NCI-H460 (cell line): ENCODE measurements around the gene LRRC8C. TPM values are rescaled to one million over a fixed set of nuclear protein-coding genes. Genes with fewer than 3 reads are reported as not detected.

Experiments
- DNase-seq: peaks from one replicate; pipeline ENCODE4 v3.0.0-alpha.2; 2016; ENCODE audit warnings: low read depth; ENCODE audit errors: extremely low read depth
- total RNA-seq: library from RNA; depleted of rRNA; stranded (reverse); fragments of >200 nt; shearing (Covaris generic); gene quantifications from 2 replicates; pipeline ENCODE4 v1.2.3, GENCODE V29; 2014

Gene LRRC8C
- total RNA-seq, 1 experiment from 2014 or later = 2.2 TPM

DNA sequence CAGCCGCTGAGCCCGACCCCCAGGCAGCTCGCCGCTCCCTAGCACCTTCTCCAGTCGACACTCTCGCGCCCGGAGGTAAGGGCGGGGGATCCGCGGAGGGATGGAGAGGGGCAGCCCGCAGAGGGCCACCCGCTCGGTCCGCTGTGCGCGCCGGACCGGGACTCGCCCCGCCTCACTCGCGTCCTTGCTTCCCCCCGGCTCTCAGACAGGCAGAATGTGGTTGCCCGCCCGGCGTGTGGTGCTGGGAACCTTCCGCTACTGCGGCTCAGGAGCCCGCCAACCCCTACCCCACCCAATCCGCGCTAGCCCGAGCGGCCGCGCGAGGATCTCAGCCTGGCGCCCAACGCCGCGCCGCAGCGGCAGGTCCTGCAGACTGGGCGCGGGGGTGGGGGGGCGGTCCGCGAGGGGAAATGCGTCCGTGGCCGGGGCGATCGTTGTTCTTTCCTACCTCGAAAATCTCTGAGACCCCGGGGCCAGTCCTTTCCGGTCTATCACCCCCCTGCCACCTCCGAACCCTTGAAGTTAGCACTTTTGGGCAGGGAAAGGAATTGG is 404 bp downstream of the LRRC8C start:
- DNase-seq = no peak

DNA sequence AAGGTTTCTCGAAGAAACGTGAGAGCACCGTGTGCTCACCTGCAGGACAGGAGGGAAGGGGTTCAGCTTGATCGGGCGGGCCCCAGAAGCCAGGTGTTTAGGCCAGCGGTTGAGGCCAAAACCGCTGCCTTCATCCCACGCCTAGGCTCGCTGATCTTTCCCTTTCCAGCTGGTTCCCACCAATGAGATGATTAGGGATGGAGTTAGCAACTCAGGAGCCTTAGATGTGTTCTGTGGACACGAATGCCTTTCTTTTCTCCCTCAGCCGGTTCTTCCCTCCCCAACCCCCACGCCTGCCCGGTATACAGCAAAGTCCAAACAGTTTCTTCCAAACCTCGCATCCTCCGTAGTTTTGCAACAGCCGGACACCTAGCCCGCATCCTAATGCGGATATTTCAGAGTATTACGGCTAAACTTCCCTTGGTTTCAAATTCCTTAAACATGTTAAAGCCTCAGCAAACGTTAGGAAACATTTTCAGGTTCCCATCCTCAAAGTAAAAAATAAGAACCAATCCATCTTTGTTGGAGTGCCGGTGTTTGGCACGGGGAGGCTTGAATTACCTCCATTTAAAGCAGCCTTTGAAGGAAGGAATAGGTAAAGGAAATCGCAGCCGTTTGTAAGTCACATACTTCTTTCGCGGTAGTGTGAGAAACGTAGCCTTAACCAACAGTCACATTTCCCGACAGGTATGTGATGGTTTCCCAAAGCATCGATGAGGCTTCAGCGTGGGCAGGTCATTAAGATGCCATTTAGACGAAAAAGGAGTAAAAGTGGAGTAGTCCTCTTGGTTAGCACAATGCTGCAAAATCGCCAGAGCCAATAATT is 1.1 kb downstream of the LRRC8C start:
- no peak for DNase-seq

DNA sequence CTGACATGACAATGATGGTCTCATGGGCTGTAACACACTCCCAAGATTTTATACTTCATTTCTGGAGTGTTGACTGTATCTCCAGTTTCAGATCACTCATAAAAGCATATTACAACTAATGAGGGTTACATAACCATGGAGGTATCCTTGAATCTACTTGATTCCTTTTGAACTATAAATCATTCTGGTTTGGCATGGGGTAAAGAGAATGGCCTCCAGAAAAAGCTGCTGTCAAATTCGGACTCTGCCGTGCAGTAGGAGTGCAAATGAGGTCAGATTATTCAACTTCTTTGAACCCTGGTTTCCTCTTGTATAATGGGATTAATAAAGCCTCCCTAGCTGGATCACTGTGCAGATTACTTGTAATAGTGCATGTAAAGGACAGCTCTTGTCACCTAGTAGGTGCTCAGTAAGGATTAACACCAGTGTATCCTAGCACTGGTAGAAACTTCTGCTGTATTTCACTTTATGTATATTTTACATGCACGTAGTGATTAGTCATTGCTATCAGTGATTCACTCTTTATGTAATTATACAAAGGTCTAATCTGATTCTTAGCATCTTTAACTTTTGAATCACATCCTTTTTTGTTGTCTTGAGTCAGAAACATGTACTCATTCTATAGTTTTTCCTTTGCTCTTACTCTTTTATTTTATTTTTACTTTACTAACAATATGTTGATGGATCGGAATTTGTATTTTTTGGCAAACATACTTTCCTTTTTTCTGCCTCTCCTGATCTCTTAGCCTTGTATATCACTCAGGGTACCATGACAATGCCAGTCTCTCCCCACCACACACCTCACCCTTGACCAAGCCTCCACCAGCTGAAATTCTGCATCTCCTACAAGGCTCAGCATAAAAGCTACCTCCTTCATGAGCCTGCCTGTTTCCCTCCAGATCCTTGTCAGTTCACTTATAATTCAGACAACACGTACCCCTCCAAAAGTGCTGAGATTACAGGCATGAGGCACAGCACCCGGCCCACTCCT is 3.2 kb downstream of the LRRC8C start:
- no peak for DNase-seq

DNA sequence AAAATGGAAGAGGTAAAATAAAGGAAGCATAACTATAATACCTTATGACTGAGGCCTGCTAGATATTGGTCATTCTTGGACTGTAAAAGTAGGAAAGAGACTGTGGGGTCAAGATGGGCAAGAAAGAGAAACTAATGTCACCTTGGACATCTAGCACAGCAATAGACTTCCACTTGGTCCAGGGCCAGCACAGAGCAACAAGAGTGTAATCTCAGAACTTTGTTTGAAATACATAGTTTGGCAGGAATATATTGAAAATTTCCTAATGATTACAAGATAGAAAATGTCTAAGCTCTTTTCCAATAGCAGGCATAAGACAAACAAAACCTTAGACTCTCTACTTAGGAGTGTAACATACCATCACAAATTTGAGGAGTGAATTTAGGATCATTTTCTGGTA is 4.6 kb downstream of the LRRC8C start:
- DNase-seq = no peak

DNA sequence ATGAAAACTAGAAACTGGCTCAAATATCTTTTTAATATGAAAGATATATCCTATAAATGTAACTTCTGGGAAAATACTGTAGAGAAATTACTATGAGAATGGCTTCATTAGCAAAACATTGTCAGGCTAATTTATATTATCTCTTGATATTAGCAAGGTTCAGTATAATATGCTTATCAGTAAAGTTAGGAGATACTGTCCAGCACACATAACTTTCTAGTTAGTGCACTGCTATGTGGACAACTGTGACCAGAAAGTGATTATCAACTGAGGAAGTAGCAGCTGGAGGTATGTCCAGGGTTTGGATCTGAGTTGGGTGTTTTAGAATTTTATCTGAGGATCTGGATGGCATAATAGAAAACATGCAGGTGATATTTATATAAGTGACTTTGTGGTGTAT is 7.5 kb downstream of the LRRC8C start:
- DNase-seq = no peak

DNA sequence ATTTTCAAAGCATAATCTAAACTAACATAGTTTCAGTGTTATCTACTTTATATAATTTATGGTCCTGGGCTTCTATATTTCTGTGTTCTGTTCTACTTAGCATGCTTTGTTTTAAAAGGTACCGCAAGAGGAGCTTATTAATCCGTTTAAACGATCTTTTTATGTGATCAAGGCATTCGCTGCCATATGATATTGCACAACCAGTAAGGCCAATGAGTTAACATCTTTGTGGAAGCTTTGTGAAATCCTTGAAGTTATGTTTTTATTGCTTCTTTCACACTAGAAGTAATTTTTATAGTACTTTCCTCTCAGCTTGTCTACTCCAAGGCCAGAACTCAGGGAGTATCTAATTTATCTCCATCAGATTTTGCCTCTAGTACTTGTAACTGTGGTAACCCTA is 8.9 kb downstream of the LRRC8C start:
- no peak for DNase-seq

DNA sequence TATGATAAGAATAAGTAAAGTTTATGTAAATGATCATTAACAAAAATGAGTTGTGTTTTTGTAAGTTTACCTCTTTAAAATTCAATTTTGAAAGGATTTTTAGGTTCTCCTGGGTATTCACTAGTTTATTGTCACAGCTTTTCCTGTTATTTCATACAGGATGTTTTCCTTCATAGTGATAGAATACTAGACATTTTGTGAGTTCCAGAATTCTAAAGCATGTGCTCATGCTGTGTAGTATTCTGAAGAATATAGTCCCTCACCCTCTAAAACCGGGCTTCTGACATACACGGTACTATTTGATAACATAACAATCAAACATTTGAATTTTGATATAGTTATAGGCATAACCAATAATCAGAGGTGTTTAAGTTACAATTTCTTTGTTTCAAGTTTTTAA is 10.7 kb downstream of the LRRC8C start:
- DNase-seq = no peak

DNA sequence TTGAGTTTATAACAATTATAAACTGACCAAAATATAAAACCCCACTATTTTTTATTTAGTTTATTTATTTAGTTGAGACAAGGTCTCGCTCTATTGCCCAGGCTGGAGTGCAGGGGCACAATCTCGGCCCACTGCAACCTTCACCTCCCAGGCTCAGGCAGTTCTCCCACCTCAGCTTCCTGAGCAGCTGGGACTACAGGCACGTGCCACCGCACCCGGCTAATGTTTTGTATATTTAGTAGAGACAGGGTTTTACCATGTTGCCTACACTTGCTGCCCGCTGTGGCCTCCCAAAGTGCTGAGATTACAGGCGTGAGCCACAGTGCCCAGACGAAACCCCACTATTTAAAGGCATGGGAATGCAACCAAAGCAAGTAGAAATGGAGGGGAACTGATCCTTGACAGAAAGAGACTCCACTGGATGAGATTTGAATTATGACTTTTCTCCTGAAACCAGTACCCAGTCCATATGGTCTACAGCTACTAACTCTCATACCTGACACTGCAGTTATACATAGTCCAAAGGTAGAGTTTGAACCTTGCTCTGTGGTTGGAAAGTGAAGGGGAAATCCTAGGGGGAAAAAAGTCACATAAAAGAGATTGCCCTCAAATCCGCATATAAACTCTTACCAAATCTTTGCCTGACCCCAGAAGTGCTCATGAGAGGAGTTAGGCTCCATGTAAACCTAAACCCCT is 11.3 kb downstream of the LRRC8C start:
- no peak for DNase-seq

DNA sequence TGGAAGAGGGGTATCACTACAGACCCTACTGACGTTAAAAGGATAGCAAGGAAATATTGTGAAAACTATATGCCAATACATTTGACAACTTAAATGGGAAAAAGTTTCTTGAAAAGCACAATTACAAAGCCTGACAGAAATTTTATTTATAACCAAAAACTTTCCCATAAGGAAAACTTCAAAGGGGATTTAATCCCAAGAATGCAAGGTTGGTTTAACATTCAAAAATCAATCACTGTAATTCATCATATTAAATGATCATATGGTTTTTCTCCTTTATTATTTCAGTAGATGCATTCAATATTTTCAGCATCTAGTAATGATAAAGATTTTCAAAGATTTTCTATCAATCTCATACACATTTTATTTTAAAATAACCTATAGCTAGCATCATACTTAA is 13.3 kb downstream of the LRRC8C start:
- DNase-seq = no peak

DNA sequence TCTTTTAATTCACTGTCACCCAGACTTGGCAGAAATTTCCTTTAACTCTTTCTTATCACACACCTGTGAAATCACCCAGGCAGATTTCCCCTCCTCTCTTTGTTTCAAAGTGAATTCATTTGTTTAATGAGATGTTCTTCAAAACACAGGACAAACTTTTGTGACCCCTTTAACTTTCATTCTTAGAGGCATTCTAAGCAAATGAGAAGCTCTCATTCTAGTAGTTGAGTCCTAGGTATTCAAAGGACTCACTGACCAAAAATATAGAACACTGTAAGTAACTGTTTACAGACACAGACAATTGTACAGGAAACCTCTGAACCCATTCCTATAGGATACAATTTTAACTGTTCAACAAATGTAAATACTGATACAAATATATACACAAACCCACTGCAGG is 16.9 kb downstream of the LRRC8C start:
- no peak for DNase-seq

DNA sequence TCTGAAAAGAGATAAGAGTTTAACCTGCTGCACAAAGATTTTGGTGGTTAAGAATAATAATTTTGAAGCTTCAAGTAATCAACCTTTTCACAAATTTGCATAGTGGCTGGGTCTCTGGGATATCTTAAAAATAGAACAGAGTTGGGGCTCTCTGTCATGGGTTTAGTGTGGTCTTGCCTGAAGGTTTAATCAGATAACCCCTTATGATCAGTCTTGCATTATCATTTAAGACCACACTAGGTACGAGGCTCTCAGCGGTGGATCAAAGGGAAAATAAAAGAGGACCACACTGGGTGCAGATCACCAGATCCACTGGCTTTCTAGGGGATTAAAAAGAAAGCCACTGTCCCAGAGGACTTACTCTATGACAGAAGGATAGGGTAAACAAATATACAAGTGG is 19.5 kb downstream of the LRRC8C start:
- DNase-seq = no peak

DNA sequence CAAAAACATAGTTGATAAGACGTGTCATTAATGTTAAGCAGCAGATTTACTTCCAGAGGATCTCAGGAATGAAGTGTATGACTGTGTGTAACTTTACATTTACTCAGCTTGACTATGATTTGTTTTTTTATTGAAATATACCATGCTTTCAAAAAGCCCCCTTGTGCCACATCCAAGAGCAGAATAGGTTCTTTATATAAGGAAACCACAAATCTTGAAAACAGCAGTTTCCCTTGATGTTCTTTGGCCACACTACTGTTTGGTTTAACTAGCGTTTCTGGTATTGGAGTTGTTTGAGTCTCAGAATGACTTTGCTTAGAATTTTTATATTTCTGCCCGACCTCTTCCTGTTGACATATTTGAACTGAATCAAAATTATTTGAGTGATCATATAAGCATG is 25.0 kb downstream of the LRRC8C start:
- no peak for DNase-seq

DNA sequence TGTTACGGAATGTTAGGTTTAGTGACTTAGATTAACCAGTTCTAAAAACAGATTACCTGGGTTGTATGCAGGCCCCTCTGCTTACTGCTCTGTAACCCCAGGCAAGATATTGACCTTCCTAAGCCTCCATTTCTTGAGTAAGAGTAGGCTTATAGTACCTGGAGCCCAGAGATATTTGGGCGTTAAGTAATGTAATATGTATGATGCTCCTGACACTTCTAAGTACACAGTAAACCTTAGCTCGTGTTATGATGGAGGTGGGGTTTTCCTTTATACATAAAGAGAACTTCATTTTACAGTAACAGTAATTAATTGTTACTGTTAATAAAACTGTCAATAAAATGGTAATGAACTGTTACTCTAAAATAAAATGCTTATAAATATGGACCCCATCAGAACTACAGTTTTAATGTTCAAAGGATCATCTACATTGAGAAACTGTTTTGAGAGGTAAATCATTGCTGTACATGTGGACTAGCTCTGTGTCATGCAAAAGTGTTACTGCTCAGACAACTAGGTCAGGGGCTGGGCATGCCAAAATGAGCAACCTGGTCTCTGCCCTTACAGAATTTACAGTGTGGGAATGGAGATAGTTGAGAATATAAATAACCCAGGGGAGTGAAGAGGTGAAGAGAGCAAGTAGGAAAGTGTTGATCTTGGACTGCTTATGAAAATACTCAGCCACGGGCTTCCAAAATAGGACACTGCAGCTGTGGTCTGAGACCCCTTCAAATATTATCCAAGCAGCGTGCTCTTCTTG is 26.6 kb downstream of the LRRC8C start:
- no peak for DNase-seq

DNA sequence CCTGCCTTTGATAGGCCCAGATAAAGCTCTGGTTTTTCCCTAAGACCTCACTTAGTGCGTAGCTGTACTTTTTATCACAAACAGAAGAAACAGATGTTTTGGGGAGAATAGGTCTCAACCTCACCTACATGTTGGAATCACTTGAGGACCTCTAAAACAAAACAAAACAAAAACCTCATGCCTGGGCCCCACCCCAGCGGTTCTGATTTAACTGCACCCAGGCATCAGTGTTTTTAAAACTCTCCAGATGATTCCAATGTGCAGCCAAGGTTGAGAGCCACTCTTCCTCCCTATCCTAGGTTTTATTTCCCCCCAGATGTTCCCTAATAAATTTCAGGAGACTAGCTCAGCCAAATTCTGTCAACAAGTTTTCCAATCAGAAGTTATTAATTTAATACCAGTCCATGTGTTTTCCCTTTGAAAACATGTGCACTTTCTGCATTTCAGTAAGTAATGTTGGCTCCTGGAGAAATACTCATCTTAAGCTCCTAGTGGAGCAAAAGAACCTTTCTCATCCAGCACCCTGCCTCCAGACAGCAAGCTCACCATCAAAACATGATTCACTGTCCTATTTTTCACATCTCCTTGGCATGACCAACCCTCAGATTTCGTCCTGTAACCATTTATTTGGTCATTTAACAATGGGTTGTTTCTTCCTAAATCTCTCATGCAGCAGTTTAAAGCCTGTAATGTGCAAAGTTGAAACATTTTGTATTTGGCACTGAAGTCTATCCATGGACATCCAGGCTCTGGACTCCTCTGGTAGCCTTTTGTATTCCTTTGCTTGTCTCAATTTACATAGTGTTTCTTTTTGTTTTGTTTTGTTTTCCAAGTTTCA is 27.5 kb downstream of the LRRC8C start:
- DNase-seq = no peak

DNA sequence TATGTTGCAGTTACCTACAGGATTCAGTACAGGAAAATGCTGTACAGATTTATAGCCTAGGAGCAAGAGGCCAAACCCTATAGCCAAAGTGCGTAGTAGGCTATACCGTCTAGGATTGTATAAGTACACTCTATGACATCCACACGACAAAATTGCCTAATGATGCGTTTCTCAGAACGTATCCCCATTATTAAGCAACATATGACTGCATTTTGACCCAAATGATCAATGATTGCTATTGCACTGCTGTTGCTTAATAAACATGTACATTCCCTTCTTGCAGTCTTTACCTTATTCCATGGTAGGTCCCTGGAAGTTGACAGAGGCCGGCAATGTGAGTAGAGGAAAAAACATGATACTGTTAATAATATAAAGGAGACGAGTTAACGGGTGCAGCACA is 33.0 kb downstream of the LRRC8C start:
- DNase-seq = no peak

DNA sequence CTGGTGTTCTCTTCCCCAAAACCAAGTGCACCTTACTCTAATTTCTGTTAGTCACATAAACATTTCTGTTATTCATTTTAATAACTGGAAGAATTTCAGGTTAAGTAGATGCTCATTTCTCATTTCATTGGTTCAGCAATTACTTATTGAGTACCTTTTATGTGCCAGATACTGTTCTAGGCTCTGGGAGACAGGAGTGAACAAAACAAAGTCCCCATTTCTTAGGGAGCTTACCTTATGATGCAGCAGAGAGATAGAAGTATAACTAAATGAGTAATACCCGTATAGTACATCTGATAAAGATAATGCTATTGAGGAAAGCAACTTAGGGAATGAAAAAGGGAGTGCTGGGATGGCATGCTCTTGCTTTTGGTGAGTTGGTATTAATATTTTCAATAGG is 33.7 kb downstream of the LRRC8C start:
- DNase-seq = no peak

DNA sequence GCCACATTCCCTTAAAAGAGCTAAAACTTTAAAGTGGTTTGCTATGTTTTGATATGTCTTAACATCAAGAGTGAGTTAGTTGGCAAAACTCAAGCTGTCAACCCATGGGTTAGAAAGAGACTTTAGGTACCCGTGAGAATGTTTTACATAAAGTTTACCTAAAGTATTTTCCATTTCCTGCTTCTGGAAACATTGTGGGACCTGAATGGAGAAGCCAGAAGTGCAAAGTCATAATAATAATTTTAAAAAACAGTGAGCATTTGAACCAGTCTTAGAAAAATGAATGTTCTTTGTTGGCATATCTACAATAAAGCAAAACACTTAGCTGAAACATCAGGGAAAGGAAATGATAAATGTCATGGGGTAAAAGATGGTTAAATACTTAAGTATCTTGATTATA is 34.8 kb downstream of the LRRC8C start:
- DNase-seq = no peak

DNA sequence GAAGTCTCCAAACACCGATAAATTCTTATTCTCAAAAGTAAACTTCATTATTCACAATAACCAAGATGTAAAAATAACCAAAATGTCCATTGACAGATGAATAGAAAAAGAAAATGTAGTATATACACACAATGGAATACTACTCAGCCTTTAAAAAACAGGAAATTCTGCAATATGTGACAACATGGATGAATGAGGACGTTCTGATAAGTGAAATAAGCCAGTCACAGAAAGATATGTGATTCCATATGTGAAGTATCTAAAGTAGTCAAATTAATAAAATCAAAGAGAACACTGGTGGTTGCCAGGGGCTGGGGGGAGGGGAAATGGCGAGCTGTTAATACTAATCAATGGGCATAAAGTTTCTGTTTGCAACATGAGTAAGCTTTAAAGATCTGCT is 36.0 kb downstream of the LRRC8C start:
- no peak for DNase-seq

DNA sequence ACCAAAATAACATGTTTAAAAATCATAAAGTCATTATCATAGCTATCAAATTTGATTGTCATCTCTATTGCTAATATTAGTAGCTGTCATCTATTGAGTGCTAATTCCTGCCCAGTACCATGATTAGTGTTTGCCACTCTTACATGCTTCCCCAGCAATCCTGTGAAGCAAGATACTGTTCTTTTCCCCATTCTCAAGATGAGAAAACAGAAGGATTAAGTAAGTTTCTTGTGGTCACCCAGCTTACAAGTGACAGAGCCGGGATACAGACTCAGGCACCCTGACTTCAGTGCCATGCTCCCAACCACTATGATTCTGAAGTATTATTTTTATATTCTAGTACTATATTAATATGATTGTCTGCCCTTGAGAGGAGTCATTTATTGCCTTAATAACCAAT is 36.5 kb downstream of the LRRC8C start:
- no peak for DNase-seq
